Jurkat, Clone E6-1 (cell line): ENCODE results near the gene DOK7. TPM values are rescaled to one million over a fixed set of nuclear protein-coding genes. Genes with fewer than 3 reads are reported as not detected.

Source experiments
- DNase-seq: peaks from one replicate; pipeline ENCODE4 v3.0.0-alpha.2; 2011; ENCODE audit warnings: low read depth, low spot score
- H3K4me3 ChIP-seq: 2 replicates; pipeline ENCODE4 v1.5.1; 2011; ENCODE audit warnings: mild to moderate bottlenecking, low read length, control low read depth, moderate library complexity
- polyA plus RNA-seq: library from polyadenylated mRNA; unstranded; fragments of >200 nt; gene quantifications from one replicate; pipeline ENCODE4 v1.2.1, GENCODE V29; 2012; ENCODE audit warnings: missing spikeins; ENCODE audit not compliant: insufficient read length, insufficient read depth

The DOK7 gene, protein sequence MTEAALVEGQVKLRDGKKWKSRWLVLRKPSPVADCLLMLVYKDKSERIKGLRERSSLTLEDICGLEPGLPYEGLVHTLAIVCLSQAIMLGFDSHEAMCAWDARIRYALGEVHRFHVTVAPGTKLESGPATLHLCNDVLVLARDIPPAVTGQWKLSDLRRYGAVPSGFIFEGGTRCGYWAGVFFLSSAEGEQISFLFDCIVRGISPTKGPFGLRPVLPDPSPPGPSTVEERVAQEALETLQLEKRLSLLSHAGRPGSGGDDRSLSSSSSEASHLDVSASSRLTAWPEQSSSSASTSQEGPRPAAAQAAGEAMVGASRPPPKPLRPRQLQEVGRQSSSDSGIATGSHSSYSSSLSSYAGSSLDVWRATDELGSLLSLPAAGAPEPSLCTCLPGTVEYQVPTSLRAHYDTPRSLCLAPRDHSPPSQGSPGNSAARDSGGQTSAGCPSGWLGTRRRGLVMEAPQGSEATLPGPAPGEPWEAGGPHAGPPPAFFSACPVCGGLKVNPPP
- polyA plus RNA-seq = not detected

DNA sequence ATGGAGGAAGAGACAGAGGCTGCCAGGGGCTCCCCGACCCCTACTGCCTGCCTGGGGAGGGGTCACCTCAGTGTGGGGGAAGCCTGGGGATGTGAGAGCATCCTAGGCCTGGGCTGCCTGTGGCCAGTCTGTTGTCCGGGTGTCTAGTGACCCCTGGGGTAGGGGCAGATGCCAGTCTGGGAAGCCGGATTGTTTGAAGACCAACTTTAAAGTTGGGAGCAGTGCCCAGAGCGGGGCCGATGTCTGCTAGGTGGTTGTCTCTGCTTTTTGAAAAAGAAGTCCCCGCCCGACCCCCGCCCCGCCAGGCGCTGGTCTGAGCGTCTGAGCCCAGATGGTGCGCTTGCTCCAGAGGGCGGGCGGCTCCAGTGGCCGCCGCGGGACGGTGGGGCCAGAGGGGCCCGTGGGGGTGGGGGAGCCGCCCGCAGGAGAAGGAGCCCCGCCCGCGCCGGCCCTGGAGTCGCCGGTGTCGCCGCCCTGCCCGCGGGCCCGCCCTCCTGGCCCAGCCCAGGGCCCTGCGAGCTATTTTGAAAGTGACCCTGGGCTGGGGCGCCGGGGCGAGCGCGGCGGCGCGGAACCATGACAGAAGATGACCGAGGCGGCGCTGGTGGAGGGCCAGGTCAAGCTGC, at the start of gene DOK7:
DOK7 (plus strand) TSS at position 517 of the 626 bp plus-strand sequence; CDS start at position 587, 70 bp downstream.
- H3K4me3 ChIP-seq = no peak within 1 kb of the TSS
- no peak for DNase-seq

DNA sequence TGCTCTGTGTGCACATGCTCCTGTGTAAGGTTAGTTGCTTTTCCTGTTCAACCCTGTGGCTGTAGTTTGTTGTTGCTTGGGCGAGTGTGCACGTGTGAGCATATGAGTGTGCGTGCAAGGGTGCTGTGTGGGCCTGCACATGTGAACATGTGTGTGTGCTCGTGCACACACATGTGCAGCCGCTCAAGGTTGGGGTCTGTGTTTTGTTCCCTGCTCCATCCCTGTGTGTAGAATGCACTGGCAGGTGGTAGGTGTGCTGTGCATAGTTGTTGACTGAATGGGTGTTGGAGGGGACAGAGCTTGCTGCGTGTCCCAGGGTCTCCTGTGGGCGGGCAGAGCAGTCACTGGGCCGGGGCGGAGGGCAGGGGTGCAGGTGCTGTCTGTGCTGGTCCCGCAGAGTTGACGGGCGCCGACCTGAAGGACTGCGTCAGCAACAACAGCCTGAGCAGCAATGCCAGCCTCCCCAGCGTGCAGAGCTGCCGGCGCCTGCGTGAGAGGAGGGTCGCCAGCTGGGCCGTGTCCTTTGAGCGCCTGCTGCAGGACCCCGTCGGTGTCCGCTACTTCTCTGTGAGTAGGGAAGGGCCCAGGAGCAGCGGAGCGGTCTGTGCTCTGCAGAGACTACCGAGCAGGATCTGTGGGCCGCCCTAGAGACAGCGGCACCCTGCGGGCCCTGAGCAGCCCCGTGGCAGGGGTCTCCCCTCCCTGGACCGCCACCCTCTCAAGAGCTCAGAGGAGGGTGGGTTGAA, 49.3 kb upstream of the DOK7 start:
- no peak overlapping the region for H3K4me3 ChIP-seq
- DNase-seq = no peak

DNA sequence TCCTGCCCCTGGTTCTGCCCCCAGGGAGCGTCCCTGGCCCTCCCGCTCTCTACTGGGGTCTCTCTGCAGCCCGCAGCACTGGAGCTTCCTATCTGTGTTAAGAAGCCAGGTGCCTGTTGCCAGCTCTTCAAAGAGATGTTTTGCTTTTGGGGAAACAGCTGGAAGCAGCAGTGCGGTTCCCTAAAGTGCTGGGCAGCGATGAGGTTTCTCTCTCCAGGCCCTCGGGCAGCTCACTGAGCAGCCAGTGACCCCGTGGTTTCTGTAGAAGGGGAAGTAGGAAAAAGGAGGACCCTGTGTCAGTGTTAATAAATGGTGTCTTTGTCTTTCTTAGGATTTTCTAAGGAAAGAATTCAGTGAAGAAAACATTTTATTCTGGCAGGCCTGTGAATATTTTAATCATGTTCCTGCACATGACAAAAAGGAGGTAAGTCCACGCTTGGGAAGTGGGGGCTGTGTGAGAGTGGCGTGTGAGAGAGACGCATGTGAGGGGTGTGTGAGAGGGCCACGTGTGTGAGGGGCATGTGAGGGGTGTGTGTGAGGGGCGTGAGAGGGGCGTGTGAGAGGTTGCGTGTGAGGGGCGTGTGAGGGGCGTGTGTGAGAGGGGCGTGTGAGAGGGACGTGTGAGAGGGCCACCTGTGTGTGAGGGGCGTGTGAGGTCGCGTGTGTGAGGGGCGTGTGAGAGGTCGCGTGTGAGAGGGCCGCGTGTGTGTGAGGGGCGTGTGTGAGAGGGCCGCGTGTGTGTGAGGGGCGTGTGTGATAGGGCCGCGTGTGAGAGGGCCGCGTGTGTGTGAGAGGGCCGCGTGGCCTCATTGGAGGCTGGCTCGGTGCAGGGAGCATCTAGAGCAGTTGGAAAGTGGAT, 48.5 kb upstream of the DOK7 start:
- no peak overlapping the region for H3K4me3 ChIP-seq
- no peak for DNase-seq

DNA sequence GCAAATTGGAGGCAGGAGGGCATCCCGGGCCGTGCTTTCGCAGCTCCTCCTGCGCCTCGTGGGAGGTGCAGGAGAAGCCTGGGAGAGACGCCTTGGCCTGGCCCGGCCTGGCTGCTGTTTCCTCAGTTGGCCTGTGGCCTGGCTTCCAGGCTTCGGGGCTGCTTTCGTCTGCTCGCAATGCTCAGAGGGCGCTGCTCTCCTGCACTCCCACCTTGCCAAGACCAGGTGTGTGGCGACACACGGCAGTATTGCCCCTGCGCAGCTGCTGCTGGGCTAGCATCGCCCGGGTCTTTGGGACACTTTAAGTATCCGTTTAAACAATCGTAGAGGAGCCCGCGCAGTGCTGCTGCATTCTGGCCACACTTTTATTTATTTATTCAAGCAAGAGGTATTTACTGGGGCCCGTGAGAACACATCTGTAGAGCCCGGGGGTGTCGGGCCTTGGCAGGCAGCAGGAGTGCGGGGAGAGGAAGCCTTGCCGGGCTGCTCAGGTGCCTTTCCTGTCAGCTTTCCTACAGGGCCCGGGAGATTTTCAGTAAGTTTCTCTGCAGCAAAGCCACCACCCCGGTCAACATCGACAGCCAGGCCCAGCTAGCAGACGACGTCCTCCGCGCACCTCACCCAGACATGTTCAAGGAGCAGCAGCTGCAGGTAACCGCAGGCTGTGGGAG, 47.5 kb upstream of the DOK7 start:
- no peak for DNase-seq

DNA sequence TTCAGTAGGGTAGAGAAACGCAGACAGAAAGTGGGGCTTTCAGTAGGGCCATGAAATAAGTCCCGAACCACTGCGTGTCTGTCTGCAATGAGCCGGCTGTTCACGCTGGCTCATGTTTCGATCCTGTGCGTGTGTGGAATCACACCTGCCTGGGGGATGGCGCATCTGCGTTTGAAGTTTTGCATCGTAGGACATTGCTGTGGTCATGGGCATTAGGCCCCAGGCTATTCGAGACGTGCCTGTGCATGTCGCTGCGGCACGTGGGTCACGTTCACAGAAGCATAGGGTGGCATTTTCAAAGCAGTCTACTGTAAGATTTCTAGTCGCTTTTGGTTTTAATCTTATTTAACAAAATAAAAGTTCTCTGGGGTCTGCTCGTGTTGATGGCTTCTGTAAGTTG, 46.8 kb upstream of the DOK7 start:
- no peak for DNase-seq
- no peak overlapping the region for H3K4me3 ChIP-seq

More for the DNA sequence above, 47.5 kb upstream of the DOK7 start:
- H3K4me3 ChIP-seq = no peak overlapping the region

DNA sequence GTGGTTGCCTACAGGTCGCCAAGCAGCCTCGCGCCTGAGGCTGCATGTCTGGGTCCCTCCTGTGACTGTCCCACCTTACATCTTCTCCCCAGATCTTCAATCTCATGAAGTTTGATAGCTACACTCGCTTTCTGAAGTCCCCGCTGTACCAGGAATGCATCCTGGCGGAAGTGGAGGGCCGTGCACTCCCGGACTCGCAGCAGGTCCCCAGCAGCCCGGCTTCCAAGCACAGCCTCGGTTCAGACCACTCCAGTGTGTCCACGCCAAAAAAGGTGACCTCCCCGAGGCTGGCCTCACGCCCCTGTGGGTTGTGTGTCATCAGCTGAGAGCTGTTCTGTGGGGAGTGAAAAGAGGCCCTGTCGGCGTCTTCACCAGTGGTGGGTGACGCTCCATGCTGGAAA, 46.3 kb upstream of the DOK7 start:
- no peak for DNase-seq
- no peak overlapping the region for H3K4me3 ChIP-seq

DNA sequence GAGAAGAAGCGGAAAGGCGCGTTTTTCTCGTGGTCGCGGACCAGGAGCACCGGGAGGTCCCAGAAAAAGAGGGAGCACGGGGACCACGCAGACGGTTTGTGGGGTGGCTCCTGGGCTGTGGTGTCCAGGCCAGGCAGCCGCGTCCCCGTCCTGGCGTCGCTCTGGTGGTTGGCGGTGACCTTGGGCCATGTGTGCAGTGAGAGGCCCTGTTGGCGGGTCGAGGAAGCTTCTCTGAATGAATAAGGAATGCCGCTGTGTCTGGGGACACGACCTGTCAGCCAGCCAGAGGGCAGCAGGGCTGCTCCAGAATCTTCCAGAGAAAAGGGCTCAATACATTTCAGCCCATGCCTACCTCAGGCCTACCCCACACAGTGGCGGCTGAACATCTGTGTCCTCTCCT, 45.7 kb upstream of the DOK7 start:
- no peak overlapping the region for H3K4me3 ChIP-seq
- no peak for DNase-seq

DNA sequence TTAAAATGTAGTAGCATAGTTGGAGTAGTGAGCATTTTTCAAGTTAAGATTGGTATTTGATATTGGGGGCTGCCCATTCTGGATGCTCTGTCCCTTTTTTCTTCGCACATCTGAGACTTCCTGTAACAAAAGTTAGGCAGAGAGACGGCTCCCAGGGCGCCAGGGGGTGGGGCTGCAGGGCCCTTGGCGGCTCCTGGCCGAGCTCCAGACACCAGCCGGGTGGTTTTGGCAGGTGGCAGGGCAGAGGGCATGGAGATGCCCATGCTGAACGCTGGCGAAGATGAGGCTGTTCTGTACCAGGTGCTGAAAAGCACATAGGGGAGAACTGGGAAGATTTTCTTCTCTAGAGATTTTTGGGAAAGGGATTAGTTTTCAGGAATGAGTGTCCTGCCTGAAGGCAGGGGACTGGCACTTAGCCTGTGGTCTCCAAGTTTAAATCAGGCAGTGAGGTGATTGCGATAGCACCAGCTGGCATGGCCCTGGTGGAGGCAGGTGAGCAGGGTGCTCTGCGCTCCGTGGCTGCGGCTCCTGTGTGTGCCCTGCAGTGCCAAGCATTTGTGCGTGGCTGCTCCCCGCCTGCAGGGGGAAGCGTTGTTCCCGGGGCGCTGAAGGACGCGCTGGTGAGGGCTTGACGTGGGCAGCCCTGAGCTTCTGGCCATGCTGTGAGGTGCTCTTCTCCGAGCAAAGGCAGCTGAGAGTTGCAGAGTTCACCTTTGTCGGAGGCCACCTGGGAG, 44.9 kb upstream of the DOK7 start:
- DNase-seq = no peak
- no peak overlapping the region for H3K4me3 ChIP-seq

DNA sequence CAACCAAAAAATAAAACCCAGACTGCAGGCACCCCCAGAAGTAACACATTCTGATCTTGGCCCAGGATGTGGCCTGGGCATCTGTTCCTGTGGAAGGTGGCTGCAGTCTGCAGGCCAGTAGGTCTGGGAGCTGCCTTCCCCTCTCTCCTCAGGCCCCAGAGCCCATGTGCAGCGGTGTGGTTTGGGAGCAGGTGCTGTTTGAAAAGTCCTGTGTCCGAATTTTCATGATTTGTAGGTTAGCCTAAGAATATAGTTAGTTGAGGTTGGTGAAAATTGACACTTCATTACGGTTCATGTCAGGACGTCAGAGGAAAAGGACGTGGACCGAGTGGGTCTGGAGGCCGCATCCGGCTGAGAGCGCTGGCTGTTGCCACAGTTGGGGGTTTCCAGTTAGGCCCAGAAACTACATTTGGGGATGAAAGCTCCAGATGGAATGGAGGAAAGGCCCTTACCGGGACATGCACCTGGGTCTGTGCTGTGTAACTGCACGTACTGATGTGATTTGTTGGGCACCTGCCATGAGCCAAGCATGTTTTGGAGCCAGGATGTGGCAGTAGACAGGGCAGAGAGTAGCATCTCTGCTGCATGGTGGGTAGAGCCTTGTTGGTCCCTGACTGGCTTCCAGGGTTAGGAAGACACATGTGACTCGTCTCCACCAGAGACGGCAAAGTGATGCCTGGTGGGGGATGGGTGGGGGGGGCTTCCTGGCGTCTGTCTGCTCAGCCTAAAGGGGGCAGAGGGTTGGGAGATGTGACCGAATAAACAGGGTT, 43.1 kb upstream of the DOK7 start:
- no peak overlapping the region for H3K4me3 ChIP-seq
- DNase-seq = no peak

DNA sequence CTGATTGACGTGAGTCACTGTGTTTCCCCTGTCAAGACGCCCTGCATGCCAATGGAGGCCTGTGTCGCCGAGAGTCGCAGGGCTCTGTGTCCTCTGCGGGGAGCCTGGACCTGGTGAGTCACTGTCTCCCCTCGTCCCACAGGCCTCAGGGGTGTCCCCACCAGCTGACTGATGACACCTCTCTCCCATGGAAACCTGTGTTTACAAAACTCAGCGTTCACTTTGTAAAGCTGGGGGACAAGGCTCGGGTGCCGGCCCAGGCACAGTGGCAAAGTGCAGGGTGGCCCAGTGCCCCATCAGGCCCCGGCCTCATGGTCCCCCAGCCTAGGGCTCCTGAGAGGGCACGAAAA, 42.5 kb upstream of the DOK7 start:
- no peak overlapping the region for H3K4me3 ChIP-seq
- DNase-seq = no peak

DNA sequence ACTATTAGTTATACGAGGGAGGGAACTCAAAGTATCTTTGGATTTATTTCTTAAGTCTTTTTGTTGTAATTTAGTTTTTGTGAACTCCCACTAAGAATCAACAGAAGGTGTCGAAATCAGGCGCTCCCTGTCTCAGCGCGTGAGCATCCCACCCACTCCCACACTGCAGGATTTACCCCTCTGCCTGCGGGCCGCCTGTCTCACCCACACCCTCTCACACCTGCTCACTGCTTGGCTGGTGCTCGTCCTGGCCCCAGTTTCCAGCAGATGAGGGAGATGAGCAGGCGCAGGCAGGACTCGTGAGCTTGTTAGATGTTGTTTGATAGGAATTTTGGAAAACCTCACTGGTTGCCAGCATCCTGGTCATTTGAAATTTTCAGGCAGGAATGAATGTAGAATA, 42.1 kb upstream of the DOK7 start:
- no peak for DNase-seq

DNA sequence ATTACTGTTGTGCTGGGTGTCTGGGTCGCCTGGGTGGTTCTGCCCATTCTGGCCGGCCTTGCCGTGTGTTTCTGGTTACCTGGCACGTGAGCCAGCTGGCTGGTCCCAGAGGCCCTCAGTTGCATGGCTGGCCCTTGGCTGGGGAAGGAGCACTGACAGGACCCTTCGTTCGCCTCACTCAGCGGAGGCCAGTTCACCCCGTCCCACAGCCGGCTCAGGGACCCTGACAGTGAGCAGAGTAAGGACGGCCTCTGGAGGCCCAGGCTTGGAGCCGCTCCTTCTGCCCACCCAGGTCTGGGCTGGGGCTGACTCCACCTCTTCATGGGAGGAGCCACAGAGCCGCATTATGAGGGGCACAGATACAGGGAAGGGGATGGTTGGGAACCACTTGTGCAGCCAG, 41.6 kb upstream of the DOK7 start:
- H3K4me3 ChIP-seq = no peak overlapping the region
- DNase-seq = no peak

More for the DNA sequence above, 42.1 kb upstream of the DOK7 start:
- no peak overlapping the region for H3K4me3 ChIP-seq

DNA sequence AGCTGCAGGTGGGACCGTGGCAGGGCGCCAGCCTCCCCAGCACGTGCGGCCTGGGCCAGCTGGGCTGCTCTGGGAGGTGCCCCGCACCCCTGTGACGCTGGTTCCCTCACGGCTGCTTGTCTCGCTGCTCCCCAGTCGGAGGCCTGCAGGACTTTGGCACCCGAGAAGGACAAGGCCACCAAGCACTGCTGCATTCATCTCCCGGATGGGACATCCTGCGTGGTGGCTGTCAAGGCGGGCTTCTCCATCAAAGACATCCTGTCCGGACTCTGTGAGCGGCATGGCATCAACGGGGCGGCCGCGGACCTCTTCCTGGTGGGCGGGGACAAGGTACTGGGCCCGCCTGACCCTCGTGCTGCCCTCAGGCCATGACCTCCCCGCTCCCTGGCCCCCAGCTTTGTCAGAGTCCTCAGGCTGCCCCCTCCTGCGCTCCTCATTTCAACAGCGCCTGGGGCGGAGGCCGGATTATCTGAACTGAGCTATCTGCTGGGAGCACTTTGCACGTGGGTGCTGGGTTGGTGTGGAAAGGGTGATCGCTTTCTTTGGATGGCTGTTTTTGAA, 40.8 kb upstream of the DOK7 start:
- no peak overlapping the region for H3K4me3 ChIP-seq
- no peak for DNase-seq

DNA sequence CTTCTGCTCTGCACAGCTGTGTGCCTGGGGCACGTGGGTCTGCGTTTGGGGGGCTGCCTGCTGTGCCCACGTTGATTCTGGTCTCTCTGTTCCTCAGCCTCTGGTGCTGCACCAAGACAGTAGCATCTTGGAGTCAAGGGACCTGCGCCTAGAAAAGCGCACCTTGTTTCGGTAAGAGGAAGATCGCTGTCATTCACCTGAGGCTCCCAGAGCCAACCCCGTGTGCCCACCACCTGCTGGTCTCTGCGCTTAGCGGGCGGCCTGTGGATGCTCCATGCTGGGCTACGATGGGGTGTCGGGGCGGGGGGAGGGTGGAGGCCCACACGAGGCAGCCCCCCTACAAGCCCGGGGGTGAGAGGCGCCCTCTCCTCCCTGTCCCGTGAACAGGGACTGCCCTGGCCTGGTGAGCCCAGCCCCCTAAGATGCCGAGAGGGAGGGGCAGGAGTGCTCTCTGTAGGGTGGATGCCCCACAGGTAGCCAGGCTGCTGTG, 40.3 kb upstream of the DOK7 start:
- DNase-seq = no peak
- H3K4me3 ChIP-seq = no peak overlapping the region

DNA sequence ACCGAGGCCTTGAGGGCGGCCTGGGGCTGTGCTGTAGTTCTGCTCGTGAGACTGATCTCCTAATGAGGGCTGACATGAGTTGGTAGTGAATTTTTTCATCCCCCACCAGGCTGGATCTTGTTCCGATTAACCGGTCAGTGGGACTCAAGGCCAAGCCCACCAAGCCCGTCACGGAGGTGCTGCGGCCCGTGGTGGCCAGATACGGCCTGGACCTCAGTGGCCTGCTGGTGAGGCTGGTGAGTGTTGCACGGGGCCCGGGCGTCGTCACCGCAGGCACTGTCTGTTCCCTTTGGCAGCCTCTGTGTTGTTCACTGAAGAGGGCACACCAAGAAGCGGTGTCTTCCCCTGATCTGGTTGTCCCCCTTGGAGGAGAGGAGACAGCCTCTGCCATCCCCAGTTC, 39.7 kb upstream of the DOK7 start:
- DNase-seq = no peak
- no peak overlapping the region for H3K4me3 ChIP-seq

DNA sequence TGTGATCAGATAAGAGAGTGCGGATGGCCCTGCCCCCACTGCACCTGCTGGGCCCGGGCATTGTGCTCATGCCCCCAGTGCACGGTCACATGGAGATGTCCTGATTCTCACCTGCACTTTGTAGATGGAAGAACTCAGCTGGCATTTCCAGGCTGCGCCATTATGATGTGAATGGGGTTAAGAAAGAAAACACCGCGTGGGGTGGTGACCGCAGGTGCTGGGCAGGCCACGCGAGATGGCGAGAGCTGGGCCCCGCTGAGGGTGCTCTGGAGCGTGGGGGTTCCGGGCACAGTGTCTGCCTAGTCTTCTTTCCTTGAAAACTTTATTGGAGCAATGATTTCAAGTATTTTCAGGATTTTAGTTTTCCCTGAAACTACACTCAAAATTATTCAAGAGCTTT, 39.2 kb upstream of the DOK7 start:
- DNase-seq = no peak
- no peak overlapping the region for H3K4me3 ChIP-seq
